Caco-2 (cell line): ENCODE results near the gene NAT9. TPM values are rescaled to one million over a fixed set of nuclear protein-coding genes. Genes with fewer than 3 reads are reported as not detected.

ENCODE experiments used
- BruUV-seq: library from RNA; stranded (reverse); fragments of 400-500 nt; replicated peaks from 2 replicates; lab custom pipeline; 2021; lab: Mats Ljungman, UMichigan
- CTCF ChIA-PET: fragments of 300-600 bp; sonication (Branson Sonifier 250); formaldehyde crosslinking; loops from one replicate; lab custom pipeline; 2022; ENCODE audit warnings: antibody characterized with exemption; lab: Charles Lee
- POLR2A ChIA-PET: fragments of 300-600 bp; sonication (Branson Sonifier 250); formaldehyde crosslinking; loops from one replicate; lab custom pipeline; 2022; ENCODE audit warnings: antibody characterized with exemption; lab: Charles Lee
- DNase-seq, 2 experiments: peaks; one replicate each; pipeline versions ENCODE4 v3.0.0 to v3.0.0-alpha.2; 2020 to 2022
- H3K27me3 ChIP-seq: replicated peaks from 2 replicates; pipeline ENCODE4 v1.6.0; 2011; ENCODE audit warnings: low read length; ENCODE audit not compliant: control insufficient read depth, insufficient read depth
- H3K36me3 ChIP-seq: 2 replicates; pipeline ENCODE4 v1.5.1; 2011; ENCODE audit warnings: low read length; ENCODE audit not compliant: control insufficient read depth, insufficient read depth
- H3K4me1 ChIP-seq: fragments of 250-450 bp; sonication (Bioruptor Pico); 2 replicates; pipeline ENCODE4 v1.5.1; 2020; ENCODE audit warnings: mild to moderate bottlenecking
- H3K4me3 ChIP-seq: 2 replicates; pipeline ENCODE4 v1.5.1; 2011; ENCODE audit warnings: low read depth, mild to moderate bottlenecking, control low read depth, low read length
- H3K9me3 ChIP-seq: fragments of 250-450 bp; sonication (Bioruptor Pico); 2 replicates; pipeline ENCODE4 v1.5.1; 2020; ENCODE audit warnings: mild to moderate bottlenecking, moderate library complexity
- H3K27ac Mint-ChIP-seq: one replicate; pipeline ENCODE4 v1.8.0; 2022; ENCODE audit warnings: mixed read lengths; ENCODE audit not compliant: unreplicated experiment
- H3K27me3 Mint-ChIP-seq: one replicate; pipeline ENCODE4 v1.8.0; 2022; ENCODE audit warnings: mixed read lengths; ENCODE audit not compliant: insufficient read depth, unreplicated experiment
- H3K36me3 Mint-ChIP-seq: one replicate; pipeline ENCODE4 v1.8.0; 2022; ENCODE audit warnings: mild to moderate bottlenecking, mixed read lengths; ENCODE audit not compliant: insufficient read depth, unreplicated experiment
- H3K4me1 Mint-ChIP-seq: one replicate; pipeline ENCODE4 v1.8.0; 2022; ENCODE audit warnings: low read depth, mixed read lengths; ENCODE audit not compliant: unreplicated experiment
- H3K4me3 Mint-ChIP-seq: one replicate; pipeline ENCODE4 v1.8.0; 2022; ENCODE audit warnings: mild to moderate bottlenecking, moderate library complexity, mixed read lengths; ENCODE audit not compliant: unreplicated experiment
- H3K9me3 Mint-ChIP-seq: one replicate; pipeline ENCODE4 v1.8.0; 2022; ENCODE audit warnings: mixed read lengths; ENCODE audit not compliant: unreplicated experiment
- intact Hi-C: fragments of 100-400 bp; cut with micrococcal nuclease; formaldehyde crosslinking; loops from one replicate; pipeline ENCODE4 v1.10.0; 2022; ENCODE audit not compliant: unreplicated experiment
- total RNA-seq: library from RNA; stranded (reverse); gene quantifications from 2 replicates; pipeline ENCODE4 v1.2.3, GENCODE V29; 2022
- TF ChIP-seq, protein P1 (sequence below), 2 experiments: fragments of 200-600 bp in 1 of 2; IDR thresholded peaks; 1 replicate in 1 of 2; 2 replicates in 1 of 2; pipeline versions ENCODE4 v1.5.1 to v1.8.0; 2011 to 2022; ENCODE audit warnings: antibody characterized with exemption in 1 of 2, control low read depth in 1 of 2, inconsistent platforms in 1 of 2, low read depth in 1 of 2, low read length in 1 of 2, mild to moderate bottlenecking in 1 of 2, moderate library complexity in 1 of 2; ENCODE audit not compliant: insufficient read depth in 1 of 2, severe bottlenecking in 1 of 2, unreplicated experiment in 1 of 2

The NAT9 gene
- total RNA-seq, 1 experiment from 2014 or later, result 84.5 TPM

DNA sequence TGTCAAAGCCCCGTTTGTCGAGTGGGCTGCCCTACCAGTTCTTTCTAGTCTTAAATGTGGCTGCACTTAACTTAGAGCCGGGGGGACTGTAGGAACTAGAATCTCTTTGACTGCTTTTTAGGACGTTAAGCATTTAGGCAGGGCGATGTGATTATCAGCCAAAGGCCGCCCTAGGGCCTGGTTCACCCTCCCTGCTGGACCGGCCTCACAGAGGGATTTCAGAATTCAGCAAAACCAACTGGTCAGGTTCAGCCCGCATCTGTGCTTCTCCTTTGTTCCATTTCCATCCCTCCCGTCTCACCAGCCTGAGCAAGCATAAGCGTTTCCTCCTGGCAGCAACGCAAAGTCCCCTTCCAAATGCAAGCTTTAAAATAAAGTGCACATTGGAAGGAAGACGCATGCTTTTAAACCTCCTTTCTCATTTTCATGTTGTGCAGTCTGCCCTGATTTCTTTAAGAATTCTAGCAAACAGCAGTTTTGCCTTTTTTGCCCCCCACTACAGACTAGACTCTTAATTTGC, 16.5 kb upstream of the NAT9 start:
- Histone ChIP-seq H3K9me3 (no peaks in the 10 kb centered on the region), H3K4me1 (no peaks in the 10 kb centered on the region), H3K36me3 (no peaks in the 10 kb centered on the region; the same call in none of the 2 replicates), H3K4me3 (no peak overlapping the region), H3K27me3 (no peaks in the 10 kb centered on the region)
- Mint-ChIP-seq H3K27me3 (no peaks in the 10 kb centered on the region), H3K36me3 (peaks cover 17% of the 10 kb centered on the region), H3K9me3 (no peaks in the 10 kb centered on the region), H3K4me1 (no peaks in the 10 kb centered on the region), H3K27ac (no peak overlapping the region), H3K4me3 (no peak overlapping the region)
- POLR2A ChIA-PET, result no interaction called here
- no peak for DNase-seq
- intact Hi-C loops, result no loop called here
- TF ChIP-seq, protein P1, sequence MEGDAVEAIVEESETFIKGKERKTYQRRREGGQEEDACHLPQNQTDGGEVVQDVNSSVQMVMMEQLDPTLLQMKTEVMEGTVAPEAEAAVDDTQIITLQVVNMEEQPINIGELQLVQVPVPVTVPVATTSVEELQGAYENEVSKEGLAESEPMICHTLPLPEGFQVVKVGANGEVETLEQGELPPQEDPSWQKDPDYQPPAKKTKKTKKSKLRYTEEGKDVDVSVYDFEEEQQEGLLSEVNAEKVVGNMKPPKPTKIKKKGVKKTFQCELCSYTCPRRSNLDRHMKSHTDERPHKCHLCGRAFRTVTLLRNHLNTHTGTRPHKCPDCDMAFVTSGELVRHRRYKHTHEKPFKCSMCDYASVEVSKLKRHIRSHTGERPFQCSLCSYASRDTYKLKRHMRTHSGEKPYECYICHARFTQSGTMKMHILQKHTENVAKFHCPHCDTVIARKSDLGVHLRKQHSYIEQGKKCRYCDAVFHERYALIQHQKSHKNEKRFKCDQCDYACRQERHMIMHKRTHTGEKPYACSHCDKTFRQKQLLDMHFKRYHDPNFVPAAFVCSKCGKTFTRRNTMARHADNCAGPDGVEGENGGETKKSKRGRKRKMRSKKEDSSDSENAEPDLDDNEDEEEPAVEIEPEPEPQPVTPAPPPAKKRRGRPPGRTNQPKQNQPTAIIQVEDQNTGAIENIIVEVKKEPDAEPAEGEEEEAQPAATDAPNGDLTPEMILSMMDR (IDR thresholded peaks at IDR 0.05; ENCODE audit: insufficient read depth in 1 of 2, low read depth in 1 of 2, low read length in 1 of 2, severe bottlenecking in 1 of 2, unreplicated experiment in 1 of 2), result no peak
- no TSS peak for BruUV-seq
- CTCF ChIA-PET, result interaction anchor here (1.2 to 1.3 kb wide), 2 partner anchors 60 to 73 kb away, joined by 3 to 4 read pairs; no protein-coding TSS in a partner anchor

DNA sequence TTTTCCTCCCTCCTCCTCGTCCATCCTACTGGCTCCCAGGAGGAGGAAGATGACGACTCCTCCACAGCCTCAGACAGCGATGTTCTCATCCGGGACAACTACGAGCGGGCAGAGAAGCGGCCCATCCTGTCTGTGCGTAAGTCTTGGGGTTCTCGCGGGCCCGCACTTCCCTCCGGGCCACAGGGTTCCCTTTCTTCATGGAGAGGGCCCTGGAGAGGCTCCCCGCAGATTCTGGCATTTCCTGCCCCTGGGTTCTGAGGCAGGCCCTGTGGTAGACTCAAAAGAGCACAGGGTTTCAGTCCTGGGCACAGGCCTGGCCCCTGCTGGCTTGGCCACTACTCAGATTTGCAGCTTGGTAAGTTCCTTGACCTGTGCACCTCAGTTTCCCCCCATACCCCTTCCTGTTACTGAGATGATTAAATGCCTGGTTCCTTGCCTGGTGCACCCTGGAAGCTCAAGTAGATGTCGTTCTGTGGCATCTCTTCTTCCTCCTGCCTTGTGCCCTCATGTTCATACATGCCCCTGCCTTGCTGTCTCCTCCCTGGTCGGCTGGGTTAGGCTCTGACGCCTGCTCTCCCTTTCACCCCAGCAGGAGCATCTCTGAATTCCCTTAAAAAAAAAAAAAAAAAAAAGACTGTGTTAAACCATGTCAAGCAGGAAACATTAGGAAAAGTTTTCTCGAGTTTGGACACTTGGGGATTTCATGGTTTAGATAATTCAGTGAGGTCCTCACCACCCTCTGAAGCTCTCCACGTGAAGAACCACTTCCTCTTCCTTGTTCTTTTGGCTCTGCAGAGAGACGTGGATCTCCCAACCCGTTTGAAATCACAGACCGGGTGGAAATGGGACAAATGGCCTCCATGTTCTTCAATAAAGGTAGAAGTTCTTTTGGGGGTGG, 14.3 kb upstream of the NAT9 start:
- Mint-ChIP-seq H3K27me3 (no peaks in the 10 kb centered on the region), H3K36me3 (peaks cover 28% of the 10 kb centered on the region), H3K27ac (no peak overlapping the region), H3K4me1 (no peaks in the 10 kb centered on the region), H3K4me3 (no peak overlapping the region), H3K9me3 (no peaks in the 10 kb centered on the region)
- POLR2A ChIA-PET, result no interaction called here
- TF ChIP-seq, protein P1 (IDR thresholded peaks at IDR 0.05; ENCODE audit: insufficient read depth in 1 of 2, low read depth in 1 of 2, low read length in 1 of 2, severe bottlenecking in 1 of 2, unreplicated experiment in 1 of 2), result no peak
- intact Hi-C loops, result loop anchor here (1.0 kb wide), 2 partner anchors 72 to 168 kb away; no protein-coding TSS in a partner anchor
- CTCF ChIA-PET, result interaction anchor here (0.7 to 1.9 kb wide), 8 partner anchors 15 to 133 kb away, joined by 3 to 16 read pairs (median 4); partner anchors contain the start of genes NAT9 and RAB37
- BruUV-seq, result no TSS peak
- Histone ChIP-seq H3K4me1 (no peaks in the 10 kb centered on the region), H3K9me3 (no peaks in the 10 kb centered on the region), H3K27me3 (no peaks in the 10 kb centered on the region), H3K4me3 (no peak overlapping the region), H3K36me3 (no peaks in the 10 kb centered on the region; the same call in 1 of the 2 replicates)
- DNase-seq, result no peak

DNA sequence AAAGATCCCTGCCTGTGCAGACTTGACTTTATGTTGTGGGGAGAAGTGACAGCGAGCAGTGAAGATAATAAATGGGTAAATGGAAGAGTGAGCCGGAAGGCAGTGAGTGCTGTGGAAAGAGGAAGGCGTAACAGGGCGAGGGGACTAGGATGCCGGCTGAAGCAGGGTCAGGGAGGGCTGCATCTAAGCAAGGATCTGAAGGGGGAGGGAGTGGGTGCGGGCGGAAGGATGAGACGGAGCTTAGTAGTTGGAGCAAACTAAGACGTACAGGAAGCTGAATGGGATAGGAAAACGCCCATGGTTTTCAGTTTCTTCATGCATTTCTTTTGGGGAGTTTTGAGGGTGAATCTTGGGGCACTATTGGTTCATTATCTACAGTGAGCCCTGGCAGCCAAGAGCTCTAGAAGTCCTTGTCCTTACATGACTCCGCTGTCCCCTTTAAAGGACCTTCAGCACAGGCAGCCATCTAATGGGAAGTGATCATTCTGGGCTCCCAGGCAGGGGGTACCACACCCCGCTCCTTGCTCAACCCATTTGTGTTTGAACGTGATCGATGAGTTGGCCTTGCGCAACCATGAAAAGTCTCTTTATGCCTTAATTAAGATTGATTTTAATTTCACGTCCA, 10.4 kb upstream of the NAT9 start:
- H3K36me3 ChIP-seq, result no peaks in the 10 kb centered on the region; the same call in 1 of the 2 replicates
- Mint-ChIP-seq H3K36me3 (peaks cover 41% of the 10 kb centered on the region), H3K27ac (no peak overlapping the region), H3K9me3 (no peaks in the 10 kb centered on the region), H3K4me3 (no peak overlapping the region), H3K27me3 (no peaks in the 10 kb centered on the region), H3K4me1 (no peaks in the 10 kb centered on the region)
- CTCF ChIA-PET, result interaction anchor here (0.6 to 0.8 kb wide), 2 partner anchors 10 to 50 kb away, joined by 3 to 7 read pairs; partner anchors contain the start of gene NAT9
- H3K9me3 ChIP-seq, result no peaks in the 10 kb centered on the region
- no peak overlapping the region for H3K4me3 ChIP-seq
- POLR2A ChIA-PET, result no interaction called here
- TF ChIP-seq, protein P1 (IDR thresholded peaks at IDR 0.05; ENCODE audit: insufficient read depth in 1 of 2, low read depth in 1 of 2, low read length in 1 of 2, severe bottlenecking in 1 of 2, unreplicated experiment in 1 of 2), result no peak
- intact Hi-C loops, result no loop called here
- no TSS peak for BruUV-seq
- H3K4me1 ChIP-seq, result no peaks in the 10 kb centered on the region
- DNase-seq, result no peak
- no peaks in the 10 kb centered on the region for H3K27me3 ChIP-seq
